ENCODE results near the gene GDI1. TPM values are rescaled to one million over a fixed set of nuclear protein-coding genes. Genes with fewer than 3 reads are reported as not detected.

The GDI1 gene
- total RNA-seq, 1 donor from 2014 or later, result 98.5 TPM

DNA sequence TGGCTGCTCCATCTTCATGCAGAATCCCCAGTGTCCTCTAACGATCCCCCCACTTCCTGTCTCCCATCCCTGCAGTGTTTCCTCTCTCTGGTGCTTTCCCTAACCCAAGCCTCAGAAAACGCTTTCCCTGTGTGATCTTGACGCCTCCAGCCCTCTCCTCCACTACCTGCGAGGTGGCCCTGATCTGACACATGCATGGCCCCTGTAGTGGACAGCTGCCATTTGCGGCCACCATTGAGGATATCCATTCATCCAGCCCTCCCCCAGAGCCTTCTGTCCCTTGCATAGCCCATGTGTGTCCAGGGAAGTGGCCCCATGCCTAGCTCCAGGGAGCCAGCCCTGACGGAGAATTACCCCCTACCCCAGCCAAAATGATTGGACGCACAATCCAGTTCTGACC lies 46.4 kb downstream of the GDI1 start:
- H3K27me3 ChIP-seq (ENCODE audit: control insufficient read depth, insufficient read depth, low read length), result no peaks in the 10 kb centered on the region
- FAIRE-seq (no peak), DNase-seq (ENCODE audit: low read depth) (no peak)
- H3K36me3 ChIP-seq (ENCODE audit: control insufficient read depth, insufficient read depth, low read length), result peaks cover 8% of the 10 kb centered on the region
- no peak overlapping the region for H3K4me3 ChIP-seq (ENCODE audit: low read depth, low read length)
- TF ChIP-seq, protein P1, sequence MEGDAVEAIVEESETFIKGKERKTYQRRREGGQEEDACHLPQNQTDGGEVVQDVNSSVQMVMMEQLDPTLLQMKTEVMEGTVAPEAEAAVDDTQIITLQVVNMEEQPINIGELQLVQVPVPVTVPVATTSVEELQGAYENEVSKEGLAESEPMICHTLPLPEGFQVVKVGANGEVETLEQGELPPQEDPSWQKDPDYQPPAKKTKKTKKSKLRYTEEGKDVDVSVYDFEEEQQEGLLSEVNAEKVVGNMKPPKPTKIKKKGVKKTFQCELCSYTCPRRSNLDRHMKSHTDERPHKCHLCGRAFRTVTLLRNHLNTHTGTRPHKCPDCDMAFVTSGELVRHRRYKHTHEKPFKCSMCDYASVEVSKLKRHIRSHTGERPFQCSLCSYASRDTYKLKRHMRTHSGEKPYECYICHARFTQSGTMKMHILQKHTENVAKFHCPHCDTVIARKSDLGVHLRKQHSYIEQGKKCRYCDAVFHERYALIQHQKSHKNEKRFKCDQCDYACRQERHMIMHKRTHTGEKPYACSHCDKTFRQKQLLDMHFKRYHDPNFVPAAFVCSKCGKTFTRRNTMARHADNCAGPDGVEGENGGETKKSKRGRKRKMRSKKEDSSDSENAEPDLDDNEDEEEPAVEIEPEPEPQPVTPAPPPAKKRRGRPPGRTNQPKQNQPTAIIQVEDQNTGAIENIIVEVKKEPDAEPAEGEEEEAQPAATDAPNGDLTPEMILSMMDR (IDR thresholded peaks at IDR 0.05; ENCODE audit: insufficient read depth, low read length, severe bottlenecking), result no peak

DNA sequence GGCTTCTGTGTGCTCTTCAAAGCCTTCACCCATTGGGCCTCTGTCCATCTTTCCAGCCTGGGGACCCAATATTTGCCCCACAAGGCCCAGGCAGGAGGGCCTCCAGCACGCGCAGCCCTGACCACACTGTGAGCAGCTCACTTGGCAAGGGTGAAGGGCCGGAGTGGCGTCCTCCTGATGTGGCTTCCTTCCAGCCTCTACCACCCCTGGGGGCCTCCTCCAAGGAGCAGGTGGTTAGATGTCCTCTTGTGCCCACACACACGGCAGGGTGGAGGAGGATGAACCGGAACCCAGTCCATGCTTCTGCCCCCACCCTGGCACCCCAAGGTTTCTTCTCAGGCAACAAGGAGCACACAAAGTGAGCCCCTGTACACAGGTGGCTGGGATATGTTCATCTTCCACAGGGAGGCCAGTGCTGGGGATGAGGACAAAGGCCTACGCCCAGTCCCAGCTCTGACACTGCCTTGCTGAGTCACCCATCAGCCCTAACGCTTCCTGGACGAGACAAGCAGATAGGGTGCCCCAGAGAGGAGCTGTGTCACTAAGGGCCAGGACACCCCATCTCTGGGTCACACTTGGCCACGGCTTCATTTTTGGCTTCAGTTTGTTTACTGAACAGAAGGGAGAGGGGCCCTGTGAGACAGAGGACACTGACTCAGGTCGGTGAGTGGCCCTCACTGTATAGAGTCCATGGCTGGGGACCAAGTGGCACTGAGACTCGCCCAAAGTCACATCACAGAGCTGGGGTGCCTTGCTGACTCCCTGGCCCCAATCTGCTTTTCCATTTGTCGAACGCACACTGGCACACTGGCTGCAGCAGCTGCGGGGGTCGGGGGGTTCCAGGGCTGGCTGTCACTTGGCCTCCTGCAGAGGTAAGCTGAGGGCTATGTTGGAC lies 47.5 kb downstream of the GDI1 start:
- no peak overlapping the region for H3K4me3 ChIP-seq (ENCODE audit: low read depth, low read length)
- H3K36me3 ChIP-seq (ENCODE audit: control insufficient read depth, insufficient read depth, low read length), result peaks cover 8% of the 10 kb centered on the region
- TF ChIP-seq, protein P1 (IDR thresholded peaks at IDR 0.05; ENCODE audit: insufficient read depth, low read length, severe bottlenecking), result no peak
- no peaks in the 10 kb centered on the region for H3K27me3 ChIP-seq (ENCODE audit: control insufficient read depth, insufficient read depth, low read length)
- no peak for FAIRE-seq
- peak; percentile 29 for DNase-seq (ENCODE audit: low read depth)

DNA sequence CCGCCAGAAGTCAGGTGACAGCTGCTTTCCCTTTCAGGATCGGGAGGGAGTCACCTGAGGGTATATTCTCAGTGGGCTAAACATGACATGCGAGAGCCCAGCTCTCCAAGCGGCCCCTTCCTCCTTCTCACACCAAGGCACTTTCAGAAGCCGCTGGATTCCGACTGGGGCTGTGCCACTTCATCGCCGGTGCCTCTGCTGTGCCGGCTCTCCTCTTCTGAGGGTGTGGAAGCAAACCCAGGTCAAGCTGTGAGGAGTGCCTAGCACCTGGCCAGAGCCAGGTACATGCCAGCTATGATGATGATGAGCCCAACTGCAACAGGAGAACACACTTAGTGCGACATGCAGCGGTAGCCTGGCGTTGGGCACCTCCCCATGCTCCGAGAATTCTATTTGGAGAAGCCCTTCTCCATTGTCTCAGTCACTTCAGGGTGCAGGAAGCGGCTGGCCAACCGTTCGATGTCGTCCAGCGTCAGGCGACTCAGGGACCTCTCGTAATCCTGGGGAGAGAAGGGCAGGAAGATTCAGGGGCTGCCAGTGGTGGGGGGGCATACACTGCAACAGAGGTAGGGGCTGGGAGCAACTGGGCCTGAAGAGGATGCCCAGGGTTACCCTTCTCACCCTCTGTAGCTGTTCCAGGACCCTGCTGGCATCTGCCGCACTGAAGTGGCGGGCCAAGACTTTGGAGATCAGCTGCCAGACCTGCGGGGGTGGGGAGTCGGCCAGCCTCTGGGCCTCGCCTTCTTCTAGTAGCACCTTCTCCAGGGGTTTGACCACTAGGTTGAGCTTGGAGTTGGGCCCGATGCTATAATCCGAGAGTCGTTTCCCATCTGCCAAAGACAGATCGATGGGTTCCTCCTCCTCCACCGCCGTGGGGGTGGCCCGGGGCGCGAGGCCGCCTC lies 48.4 kb downstream of the GDI1 start:
- FAIRE-seq (no peak), DNase-seq (ENCODE audit: low read depth) (no peak)
- TF ChIP-seq, protein P1 (IDR thresholded peaks at IDR 0.05; ENCODE audit: insufficient read depth, low read length, severe bottlenecking), result no peak
- Histone ChIP-seq H3K36me3 (ENCODE audit: control insufficient read depth, insufficient read depth, low read length) (peaks cover 8% of the 10 kb centered on the region), H3K27me3 (ENCODE audit: control insufficient read depth, insufficient read depth, low read length) (no peaks in the 10 kb centered on the region), H3K4me3 (ENCODE audit: low read depth, low read length) (peak overlapping the region; percentile 54)

DNA sequence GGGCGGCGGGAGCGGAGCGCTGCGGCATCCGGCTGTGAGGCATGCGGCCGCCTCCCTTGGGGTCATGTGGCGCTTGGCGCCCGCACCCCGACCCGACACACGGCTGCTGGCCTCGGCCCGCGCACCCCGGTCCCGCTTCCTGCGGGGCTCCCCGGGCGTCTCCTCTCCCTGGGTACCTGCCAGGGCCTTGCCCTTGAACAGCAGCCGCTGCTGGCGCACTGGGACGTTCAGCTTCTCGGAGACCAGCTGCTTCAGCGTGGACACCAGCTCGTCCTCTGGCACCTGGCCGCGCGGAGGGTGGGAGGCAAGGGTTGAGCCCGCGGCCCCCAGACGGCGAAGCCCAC lies 49.1 kb downstream of the GDI1 start:
- TF ChIP-seq, protein P1 (IDR thresholded peaks at IDR 0.05; ENCODE audit: insufficient read depth, low read length, severe bottlenecking), result no peak
- DNase-seq (ENCODE audit: low read depth) (no peak), FAIRE-seq (no peak)

DNA sequence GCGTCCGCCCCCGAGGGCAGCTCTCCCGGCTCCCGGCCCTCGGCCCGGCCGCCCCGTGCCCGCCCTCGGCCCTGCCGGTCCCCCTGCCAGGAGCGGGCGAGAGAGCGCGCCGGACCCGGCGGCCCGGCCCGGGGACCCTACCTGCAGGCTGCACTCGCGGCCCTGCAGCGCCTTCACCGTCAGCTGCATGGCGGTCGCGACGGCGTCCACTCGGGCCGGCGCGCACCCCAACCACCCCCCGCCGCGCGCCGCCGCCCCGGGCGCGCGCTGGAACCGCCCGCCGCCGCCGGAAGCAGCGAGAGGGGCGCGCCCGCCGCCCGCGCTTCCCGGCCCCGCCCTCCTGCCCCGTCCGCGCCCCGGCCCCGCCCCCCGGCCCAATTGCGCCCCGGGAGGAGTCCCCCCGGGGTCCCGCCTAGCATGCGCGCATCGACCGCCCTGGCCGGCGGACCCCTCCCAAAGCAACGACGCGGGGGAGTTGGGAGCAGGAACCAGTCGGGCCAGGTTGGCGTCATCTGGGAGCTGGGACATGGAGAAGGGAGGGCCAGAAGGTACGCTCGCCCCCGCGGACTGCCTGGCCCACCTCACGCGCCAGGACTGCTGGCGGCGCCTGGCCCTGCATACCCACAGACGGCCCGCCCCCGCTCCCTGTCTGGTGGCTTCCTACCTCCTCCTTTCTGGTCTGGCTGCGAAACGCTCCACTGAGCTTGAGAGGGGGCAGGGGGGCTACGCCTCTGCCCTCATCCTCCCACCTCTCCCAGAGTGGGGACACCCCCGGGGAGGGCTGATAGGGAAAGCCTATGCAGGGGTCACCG lies 49.6 kb downstream of the GDI1 start, which contains the start of gene UBL4A:
Gene UBL4A, minus strand, starts transcription at position 220 of the 812 bp plus-strand sequence. Its CDS starts 31 bp downstream, at position 189.
- H3K27me3 ChIP-seq (ENCODE audit: control insufficient read depth, insufficient read depth, low read length), result no peaks in the 10 kb centered on the region
- no peak for FAIRE-seq
- DNase-seq (ENCODE audit: low read depth), result peak; percentile 51
- H3K36me3 ChIP-seq (ENCODE audit: control insufficient read depth, insufficient read depth, low read length), result peaks cover 8% of the 10 kb centered on the region
- peak within 1 kb of the TSS; percentile 54 for H3K4me3 ChIP-seq (ENCODE audit: low read depth, low read length)
- TF ChIP-seq, protein P1 (IDR thresholded peaks at IDR 0.05; ENCODE audit: insufficient read depth, low read length, severe bottlenecking), result no peak

More for the DNA sequence above, 49.1 kb downstream of the GDI1 start:
- Histone ChIP-seq H3K27me3 (ENCODE audit: control insufficient read depth, insufficient read depth, low read length) (no peaks in the 10 kb centered on the region), H3K4me3 (ENCODE audit: low read depth, low read length) (peak overlapping the region; percentile 54), H3K36me3 (ENCODE audit: control insufficient read depth, insufficient read depth, low read length) (peaks cover 8% of the 10 kb centered on the region)
